Loucy (cell line): ENCODE measurements around the gene PANK4.

Source experiments
- EZH2phosphoT487 ChIP-seq: fragments of 200-600 bp; IDR thresholded peaks from 2 replicates; pipeline ENCODE4 v1.6.1; 2018; ENCODE audit warnings: antibody characterized with exemption, mild to moderate bottlenecking, moderate library complexity, borderline replicate concordance
- TF ChIP-seq, protein P1 (sequence below): fragments of 200-600 bp; sonication (generic); conservative IDR thresholded peaks from 2 replicates; pipeline ENCODE4 v1.5.1; 2014; ENCODE audit warnings: mild to moderate bottlenecking, antibody characterized with exemption, low read length

DNA sequence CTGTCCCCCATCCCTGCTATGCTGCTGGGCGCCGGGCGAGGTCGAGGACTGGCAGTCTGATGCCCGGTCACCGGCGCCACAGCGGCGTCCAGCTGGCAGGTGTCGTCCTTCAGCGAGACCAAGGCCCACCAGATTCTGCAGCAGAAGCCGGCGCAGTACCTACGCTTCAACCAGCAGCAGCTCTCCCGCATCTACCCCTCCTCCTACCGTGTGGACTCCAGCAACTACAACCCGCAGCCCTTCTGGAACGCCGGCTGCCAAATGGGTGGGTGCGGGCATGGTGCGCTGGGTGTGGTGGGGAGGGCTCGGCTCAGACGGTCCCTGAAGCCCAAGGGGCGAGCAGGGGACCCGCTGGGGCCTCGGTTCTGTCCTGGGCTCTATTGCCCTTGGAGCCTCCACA lies 29.6 kb downstream of the PANK4 start:
- TF ChIP-seq, protein P1, sequence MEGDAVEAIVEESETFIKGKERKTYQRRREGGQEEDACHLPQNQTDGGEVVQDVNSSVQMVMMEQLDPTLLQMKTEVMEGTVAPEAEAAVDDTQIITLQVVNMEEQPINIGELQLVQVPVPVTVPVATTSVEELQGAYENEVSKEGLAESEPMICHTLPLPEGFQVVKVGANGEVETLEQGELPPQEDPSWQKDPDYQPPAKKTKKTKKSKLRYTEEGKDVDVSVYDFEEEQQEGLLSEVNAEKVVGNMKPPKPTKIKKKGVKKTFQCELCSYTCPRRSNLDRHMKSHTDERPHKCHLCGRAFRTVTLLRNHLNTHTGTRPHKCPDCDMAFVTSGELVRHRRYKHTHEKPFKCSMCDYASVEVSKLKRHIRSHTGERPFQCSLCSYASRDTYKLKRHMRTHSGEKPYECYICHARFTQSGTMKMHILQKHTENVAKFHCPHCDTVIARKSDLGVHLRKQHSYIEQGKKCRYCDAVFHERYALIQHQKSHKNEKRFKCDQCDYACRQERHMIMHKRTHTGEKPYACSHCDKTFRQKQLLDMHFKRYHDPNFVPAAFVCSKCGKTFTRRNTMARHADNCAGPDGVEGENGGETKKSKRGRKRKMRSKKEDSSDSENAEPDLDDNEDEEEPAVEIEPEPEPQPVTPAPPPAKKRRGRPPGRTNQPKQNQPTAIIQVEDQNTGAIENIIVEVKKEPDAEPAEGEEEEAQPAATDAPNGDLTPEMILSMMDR = no peak
- TF ChIP-seq EZH2phosphoT487 = no peak
